GM18517 (cell line): ENCODE results near the gene PYDC1.
"Not testable (repeated sequence)": the region's sequence is repeated elsewhere in the genome, so short reads cannot be mapped to it uniquely, and the experiment has no call there.

ENCODE experiments used
- ATAC-seq: cut with Tn5 transposase; IDR thresholded peaks from one replicate; pipeline ENCODE4 v1.9.1; 2021; ENCODE audit warnings: mild to moderate bottlenecking, moderate library complexity; ENCODE audit not compliant: unreplicated experiment

The PYDC1 gene

DNA sequence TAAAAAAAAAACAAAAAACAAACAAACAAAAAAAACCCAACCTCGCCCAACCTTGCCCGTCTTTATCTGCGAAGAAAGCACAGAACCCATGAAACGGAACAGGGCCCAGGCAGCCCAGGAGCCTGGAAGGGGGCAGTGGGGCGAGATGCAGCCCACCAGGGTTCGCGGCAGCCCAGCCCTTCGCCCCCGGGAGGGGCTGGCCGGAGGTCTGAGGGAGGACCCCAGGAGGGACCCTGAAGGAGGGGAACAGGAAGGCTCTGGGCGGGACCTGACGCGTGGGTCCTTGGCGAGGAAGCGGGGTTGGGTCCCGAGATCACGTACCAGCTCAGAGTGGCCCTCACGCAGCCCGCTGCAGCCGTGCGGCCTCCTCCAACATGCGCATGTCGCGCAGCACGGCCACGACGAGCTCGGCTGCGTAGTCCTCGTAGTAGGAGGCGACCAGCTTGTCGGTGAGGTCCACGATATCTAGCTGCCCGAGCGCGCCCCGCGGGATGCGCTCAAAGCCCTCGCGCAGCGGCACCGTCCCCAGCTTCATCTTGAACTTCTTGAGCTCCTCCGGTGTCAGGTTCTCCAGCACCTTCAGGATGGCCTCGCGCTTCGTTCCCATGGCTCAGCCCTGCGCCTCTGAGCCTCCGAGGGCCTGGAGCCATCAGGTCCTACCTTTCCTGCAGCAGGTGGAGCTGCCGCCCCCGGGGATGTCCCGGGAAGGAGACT is at the start of gene PYDC1:
TSS of gene PYDC1 (minus strand) at position 714 of the 714 bp plus-strand sequence. CDS start at position 607, 107 bp downstream.
- ATAC-seq = no peak

DNA sequence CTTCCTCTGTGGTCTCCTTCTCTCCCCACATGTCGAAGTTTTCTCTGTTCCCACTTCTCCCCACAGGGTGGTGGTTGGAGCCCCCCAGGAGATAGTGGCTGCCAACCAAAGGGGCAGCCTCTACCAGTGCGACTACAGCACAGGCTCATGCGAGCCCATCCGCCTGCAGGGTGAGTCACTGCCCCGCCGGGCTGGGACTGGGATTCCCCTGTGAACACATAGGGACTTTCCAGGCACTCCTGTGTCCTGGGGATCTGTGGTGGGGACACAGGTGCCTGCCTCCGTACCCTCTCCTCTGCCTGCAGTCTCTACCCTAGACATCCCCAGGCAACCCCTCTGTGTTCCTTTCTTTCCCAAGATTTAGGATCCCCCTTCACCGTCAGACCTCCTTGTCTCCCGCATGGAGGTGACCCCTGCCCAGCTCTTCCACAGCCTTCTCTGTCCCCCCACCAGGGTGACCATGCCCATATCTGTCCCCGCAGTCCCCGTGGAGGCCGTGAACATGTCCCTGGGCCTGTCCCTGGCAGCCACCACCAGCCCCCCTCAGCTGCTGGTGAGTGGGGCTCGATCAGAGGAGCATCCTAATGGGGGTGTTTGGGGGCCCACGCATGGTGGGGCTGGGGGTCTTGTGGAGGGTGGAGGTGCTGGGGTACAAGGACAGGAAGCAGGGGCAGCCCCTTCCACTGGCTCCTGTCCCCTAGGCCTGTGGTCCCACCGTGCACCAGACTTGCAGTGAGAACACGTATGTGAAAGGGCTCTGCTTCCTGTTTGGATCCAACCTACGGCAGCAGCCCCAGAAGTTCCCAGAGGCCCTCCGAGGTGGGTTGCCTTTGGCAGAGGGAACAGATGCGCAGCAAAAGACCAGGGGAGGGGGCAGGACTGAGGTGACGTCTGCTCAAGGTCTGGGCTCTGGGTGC is 48.7 kb upstream of the PYDC1 start:
- ATAC-seq = peak; percentile 89

DNA sequence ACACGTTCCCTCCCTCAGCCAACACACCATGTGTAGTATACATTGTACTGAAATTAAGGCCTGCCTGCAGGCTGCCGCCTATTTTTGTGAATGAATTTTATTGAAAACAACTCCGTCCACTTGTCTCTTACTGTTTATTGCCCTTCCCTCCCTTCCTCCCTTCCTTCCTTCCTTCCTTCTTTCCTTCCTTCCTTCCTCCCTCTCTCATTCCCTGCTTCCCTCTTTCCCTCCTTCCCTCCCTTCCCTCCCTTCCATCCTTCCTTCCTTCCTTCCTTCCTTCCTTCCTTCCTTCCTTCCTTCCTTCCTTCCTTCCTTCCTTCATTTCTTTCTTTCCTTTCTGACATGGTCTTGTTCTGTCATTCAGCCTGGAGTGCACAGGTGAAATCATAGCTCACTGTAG is 45.1 kb upstream of the PYDC1 start:
- no peak for ATAC-seq

DNA sequence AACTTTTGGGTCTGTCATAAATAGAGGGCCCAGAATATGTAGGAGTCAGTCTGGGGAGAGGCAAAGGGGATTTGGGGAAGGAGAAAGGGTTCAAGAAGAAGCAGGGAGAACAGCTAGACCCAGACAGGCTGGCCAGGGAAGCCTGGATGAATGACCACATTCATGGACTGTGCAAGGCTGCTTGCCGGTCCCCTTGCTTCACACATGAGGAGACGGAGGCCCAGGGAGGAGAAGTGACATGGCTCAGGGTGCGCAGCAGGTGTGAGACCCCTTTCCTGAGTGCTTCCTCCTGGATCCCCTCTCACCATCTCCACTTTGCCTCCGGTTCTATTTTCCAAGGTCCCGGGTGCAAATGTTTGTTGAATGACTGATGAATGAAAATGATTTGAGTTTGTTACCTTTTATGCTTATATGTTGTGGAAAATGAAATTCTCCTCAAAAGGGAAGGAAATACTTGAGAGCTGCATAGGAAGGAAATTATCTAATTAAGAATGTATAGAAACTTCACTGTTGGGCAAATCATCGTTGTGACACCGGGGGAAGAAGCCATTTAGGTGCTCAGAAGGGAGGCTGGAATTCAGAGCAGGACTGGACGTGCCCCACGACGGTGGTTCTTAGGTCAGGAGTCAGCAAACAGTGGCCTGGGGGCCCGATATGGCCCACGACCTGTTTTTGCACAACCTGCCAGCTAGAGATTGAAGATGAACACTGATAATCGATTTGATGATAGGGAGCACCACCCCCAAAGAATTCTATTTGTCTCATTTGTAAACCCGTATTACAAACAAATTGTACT is 43.4 kb upstream of the PYDC1 start:
- no peak for ATAC-seq

DNA sequence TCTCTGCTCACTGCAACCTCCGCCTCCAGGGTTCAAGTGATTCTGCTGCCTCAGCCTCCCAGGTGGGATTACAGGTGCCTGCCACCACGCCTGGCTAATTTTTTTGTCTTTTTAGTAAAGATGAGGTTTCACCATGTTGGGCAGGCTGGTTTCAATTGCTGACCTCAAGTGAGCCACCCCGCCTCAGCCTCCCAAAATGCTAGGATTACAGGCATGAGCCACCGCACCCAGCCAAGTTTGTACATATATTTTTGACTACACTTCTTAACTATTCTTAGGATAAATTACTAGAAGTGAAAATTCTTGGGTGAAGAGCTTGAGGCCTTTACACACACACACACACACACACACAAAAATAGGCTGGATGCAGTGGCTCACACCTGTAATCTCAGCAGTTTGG is 41.4 kb upstream of the PYDC1 start:
- no peak for ATAC-seq

- ATAC-seq = no peak
These were observed 39.5 kb upstream of the PYDC1 start for GRCh38 chr16:31256466-31256865.

DNA sequence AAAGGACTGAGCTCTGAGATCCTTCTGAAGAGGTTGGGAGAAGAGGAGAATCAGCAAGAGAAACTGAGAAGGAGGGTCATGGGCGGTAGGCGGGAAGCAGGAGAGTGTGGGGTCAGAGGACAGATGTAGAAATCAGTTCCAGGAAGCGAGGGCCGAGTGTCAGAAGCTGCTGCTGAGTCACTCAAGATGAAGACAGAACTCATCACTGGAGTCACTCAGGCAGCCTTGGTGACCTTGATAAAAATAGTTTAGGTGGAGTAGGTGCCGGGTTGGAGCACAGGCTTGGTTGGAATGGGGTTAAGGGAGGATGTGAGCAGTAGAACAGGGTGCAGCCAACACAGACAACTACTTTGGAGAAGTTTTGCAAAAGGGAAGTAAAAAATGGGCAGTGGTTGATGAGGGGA is 36.7 kb upstream of the PYDC1 start:
- ATAC-seq = no peak

GRCh38 chr16:31251435-31251834 is 34.5 kb upstream of the PYDC1 start:
- ATAC-seq = no peak

DNA sequence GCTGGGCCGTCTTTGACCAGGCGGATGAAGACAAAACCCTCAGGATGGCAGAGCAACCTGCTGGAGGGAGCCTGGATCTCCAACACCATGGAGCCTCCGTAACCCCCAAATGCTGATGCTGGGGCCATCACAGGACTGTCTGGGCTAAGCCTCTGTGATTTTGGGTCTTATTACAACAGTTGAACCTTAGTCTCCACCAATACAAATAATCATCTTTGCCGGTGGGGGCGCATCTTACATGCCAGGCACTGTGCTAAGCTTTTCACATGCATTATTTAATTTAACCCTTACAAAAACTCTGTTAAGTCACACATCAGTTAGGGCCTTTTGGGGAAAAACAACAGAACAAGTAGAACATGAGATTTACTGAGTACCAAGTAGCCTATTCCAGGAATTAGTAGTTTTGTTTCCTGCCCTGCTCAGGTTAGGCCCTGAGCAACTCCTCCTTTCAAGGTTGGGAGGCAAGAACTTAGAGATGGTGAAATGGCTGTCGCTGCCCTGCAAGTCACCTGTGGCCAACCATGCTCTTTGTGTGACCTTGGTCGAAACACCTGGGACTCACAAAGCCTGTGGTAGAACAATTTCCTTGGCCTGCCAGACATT is 33.9 kb upstream of the PYDC1 start:
- ATAC-seq = no peak

GRCh38 chr16:31248344-31248743 is 31.4 kb upstream of the PYDC1 start:
- no peak for ATAC-seq

DNA sequence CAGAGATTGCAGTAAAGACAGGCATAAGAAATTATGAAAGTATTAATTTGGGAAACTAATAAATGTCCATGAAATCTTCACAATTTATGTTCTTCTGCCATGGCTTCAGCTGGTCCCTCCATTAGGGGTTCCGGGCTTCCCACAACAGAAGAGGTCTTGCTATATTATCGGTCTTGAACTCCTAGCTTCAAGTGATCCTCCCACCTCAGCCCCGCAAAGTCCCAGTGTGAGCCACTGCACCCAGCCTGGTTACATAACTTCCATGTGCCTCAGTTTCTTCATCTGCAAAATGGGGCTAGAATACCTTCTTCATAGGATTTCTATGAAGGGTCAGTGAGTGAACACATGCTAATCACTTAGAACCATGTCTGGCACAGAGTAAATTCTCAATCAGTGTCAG is 29.4 kb upstream of the PYDC1 start:
- no peak for ATAC-seq

- ATAC-seq = not testable (repeated sequence)
These were observed 28.7 kb upstream of the PYDC1 start for GRCh38 chr16:31245598-31245997.

- ATAC-seq = no peak
These were observed 27.1 kb upstream of the PYDC1 start for GRCh38 chr16:31243734-31244670.

GRCh38 chr16:31242206-31242605 is 25.3 kb upstream of the PYDC1 start:
- ATAC-seq = no peak

GRCh38 chr16:31238041-31238440 is 21.1 kb upstream of the PYDC1 start:
- no peak for ATAC-seq

DNA sequence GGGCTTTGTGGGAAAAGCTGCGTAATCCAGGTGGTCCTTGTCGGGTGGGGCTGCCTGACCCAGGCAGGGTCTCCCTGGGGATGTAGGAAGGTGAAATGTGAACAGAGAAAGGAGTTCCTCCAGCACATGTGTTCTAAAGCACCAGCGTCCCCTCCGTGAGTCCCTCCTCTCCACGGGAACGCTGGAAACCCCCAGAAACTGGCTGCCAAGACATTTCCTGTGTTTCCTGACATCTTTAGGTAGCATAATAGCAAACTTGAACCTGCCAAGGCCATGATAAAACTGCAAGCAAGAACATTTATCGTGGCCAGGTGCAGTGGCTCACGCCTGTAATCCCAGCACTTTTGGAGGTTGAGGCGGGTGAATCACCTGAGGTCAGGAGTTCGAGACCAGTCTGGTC is 12.6 kb upstream of the PYDC1 start:
- no peak for ATAC-seq

DNA sequence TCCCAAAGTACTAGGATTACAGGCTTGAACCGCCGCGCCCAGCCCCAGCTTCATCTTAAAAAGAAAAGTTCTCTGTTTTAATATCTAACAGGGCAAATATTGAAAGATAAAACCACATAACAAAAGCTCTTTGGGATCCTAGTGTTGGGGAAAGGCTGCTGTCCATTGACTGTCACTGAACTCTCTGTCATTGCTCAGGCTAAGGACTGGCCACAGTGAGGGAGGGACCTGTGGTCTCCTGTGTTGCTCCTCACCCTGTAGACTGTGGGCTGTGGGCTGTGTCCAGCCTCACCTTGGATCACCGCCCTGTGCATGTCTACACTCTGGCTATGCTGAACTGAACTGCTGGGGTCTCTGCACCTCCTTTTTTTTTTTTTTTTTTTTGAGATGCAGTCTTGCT is 11.3 kb upstream of the PYDC1 start:
- no peak for ATAC-seq

GRCh38 chr16:31225193-31225592 is 8.3 kb upstream of the PYDC1 start:
- no peak for ATAC-seq

DNA sequence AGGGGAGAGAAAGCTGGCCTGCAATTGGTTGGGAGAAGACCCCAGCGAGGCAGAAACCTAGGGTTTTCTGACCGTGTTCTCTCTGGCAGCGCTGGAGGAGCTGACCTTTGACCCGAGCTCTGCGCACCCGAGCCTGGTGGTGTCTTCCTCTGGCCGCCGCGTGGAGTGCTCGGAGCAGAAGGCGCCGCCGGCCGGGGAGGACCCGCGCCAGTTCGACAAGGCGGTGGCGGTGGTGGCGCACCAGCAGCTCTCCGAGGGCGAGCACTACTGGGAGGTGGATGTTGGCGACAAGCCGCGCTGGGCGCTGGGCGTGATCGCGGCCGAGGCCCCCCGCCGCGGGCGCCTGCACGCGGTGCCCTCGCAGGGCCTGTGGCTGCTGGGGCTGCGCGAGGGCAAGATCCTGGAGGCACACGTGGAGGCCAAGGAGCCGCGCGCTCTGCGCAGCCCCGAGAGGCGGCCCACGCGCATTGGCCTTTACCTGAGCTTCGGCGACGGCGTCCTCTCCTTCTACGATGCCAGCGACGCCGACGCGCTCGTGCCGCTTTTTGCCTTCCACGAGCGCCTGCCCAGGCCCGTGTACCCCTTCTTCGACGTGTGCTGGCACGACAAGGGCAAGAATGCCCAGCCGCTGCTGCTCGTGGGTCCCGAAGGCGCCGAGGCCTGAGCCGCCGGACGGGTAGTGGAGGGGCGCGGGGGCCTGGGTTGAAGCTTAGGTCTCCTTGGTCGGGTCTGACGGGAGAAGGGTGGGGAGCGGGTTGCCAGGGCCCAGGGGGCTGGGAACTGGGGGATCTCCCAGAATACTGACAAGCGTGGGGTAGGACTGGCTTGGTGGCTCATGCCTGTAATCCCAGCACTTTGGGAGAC is 7.4 kb upstream of the PYDC1 start:
- ATAC-seq = no peak
